Myocyte (in vitro differentiated cells): ENCODE results near the gene ANKRD30B. TPM values are rescaled to one million over a fixed set of nuclear protein-coding genes. Genes with fewer than 3 reads are reported as not detected.
"Not testable (repeated sequence)": the region's sequence is repeated elsewhere in the genome, so short reads cannot be mapped to it uniquely, and the experiment has no call there.

Experiments used
- DNase-seq: peaks from one replicate; pipeline ENCODE4 v3.0.0-alpha.2; 2012; ENCODE audit warnings: low read depth
- polyA plus RNA-seq: library from polyadenylated mRNA; unstranded; fragments of >200 nt; gene quantifications from one replicate; pipeline ENCODE4 v1.2.1, GENCODE V29; 2012; ENCODE audit warnings: missing spikeins
- total RNA-seq: library from RNA; depleted of rRNA; stranded (reverse); fragments of >200 nt; gene quantifications from 2 replicates; pipeline ENCODE4 v1.2.3, GENCODE V29; 2014

The ANKRD30B gene
- 0.88 and 1.6 TPM in 2 replicates for total RNA-seq
- 2.5 TPM for polyA plus RNA-seq

- DNase-seq = peak; percentile 5
Measured at GRCh38 chr18:14747513-14748474, at the start of gene ANKRD30B. Gene ANKRD30B, plus strand, starts transcription at chr18:14748172. Its CDS starts 248 bp downstream, at chr18:14748420.

GRCh38 chr18:14701286-14702040 is 46.5 kb upstream of the ANKRD30B start:
- not testable (repeated sequence) for DNase-seq

GRCh38 chr18:14709761-14710160 is 38.2 kb upstream of the ANKRD30B start:
- peak; percentile 8 for DNase-seq

- DNase-seq = not testable (repeated sequence)
Measured at GRCh38 chr18:14721569-14721968, 26.4 kb upstream of the ANKRD30B start.

- DNase-seq = not testable (repeated sequence)
Measured at GRCh38 chr18:14739056-14739455, 8.9 kb upstream of the ANKRD30B start.

- DNase-seq = no peak
Measured at GRCh38 chr18:14746897-14747296, 1.1 kb upstream of the ANKRD30B start.

- no peak for DNase-seq
Measured at GRCh38 chr18:14748496-14748895, 524 bp downstream of the ANKRD30B start.

- not testable (repeated sequence) for DNase-seq
Measured at GRCh38 chr18:14763566-14763965, 15.6 kb downstream of the ANKRD30B start.

GRCh38 chr18:14767474-14767873 is 19.5 kb downstream of the ANKRD30B start:
- DNase-seq = peak; percentile 16

- peak; percentile 72 for DNase-seq
Measured at GRCh38 chr18:14768241-14768640, 20.3 kb downstream of the ANKRD30B start.

GRCh38 chr18:14769381-14769780 is 21.4 kb downstream of the ANKRD30B start:
- DNase-seq = peak; percentile 46

GRCh38 chr18:14776801-14777200 is 28.8 kb downstream of the ANKRD30B start:
- peak; percentile 10 for DNase-seq

GRCh38 chr18:14781671-14782070 is 33.7 kb downstream of the ANKRD30B start:
- DNase-seq = no peak

GRCh38 chr18:14784133-14784532 is 36.2 kb downstream of the ANKRD30B start:
- DNase-seq = no peak

GRCh38 chr18:14796876-14797275 is 48.9 kb downstream of the ANKRD30B start:
- DNase-seq = not testable (repeated sequence)

- not testable (repeated sequence) for DNase-seq
Measured at GRCh38 chr18:14797969-14798764, 50.2 kb downstream of the ANKRD30B start.

GRCh38 chr18:14811081-14811480 is 63.1 kb downstream of the ANKRD30B start:
- DNase-seq = not testable (repeated sequence)

GRCh38 chr18:14826972-14827632 is 79.1 kb downstream of the ANKRD30B start:
- peak; percentile 50 for DNase-seq

- DNase-seq = not testable (repeated sequence)
Measured at GRCh38 chr18:14841607-14842006, 93.6 kb downstream of the ANKRD30B start.

- not testable (repeated sequence) for DNase-seq
Measured at GRCh38 chr18:14851533-14851932, 103.6 kb downstream of the ANKRD30B start.
